ENCODE measurements around the gene ELMO3. TPM values are rescaled to one million over a fixed set of nuclear protein-coding genes. Genes with fewer than 3 reads are reported as not detected.

Gene ELMO3
- total RNA-seq, 1 experiment from 2014 or later, result 8.6 TPM

DNA sequence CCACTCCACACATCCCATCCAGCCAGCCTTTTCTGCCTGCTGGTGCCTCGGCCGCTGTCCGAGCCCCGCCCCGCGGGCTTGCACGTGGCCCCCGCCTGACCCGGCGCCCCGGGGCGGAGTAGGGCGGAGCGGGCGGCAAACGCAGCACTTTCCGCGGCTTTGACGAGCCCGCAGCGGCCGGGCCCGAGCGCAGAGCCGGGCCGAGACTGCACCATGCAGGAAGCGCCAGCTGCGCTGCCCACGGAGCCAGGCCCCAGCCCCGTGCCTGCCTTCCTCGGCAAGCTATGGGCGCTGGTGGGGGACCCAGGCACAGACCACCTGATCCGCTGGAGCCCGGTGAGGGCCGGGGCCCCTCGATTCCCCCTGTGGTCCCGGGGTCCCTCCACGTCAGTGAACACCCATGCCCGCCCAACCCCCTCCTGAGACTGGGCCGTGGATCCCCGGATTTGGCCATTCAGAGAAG, 34.3 kb upstream of the ELMO3 start, which contains the start of gene HSF4:
TSS of gene HSF4 (plus strand) at position 147 of the 463 bp plus-strand sequence. CDS start at position 214, 67 bp downstream.
- Histone ChIP-seq H2AFZ (ENCODE audit: low read length) (no peak within 1 kb of the TSS), H2BK12ac (ENCODE audit: insufficient read length, low read depth, low read length) (no peak within 1 kb of the TSS), H4K20me1 (ENCODE audit: control insufficient read depth, insufficient read depth, insufficient read length) (no peaks in the 10 kb centered on the region), H2BK120ac (ENCODE audit: low read depth, low read length, poor library complexity, severe bottlenecking) (no peak within 1 kb of the TSS), H3K23ac (ENCODE audit: insufficient read length, low read depth, low read length) (no peak within 1 kb of the TSS), H4K8ac (replicated peaks; ENCODE audit: insufficient read length, low read depth, low read length) (no peak within 1 kb of the TSS), H3K27ac (ENCODE audit: insufficient read length, low read depth, low read length) (no peak within 1 kb of the TSS), H3K79me1 (ENCODE audit: insufficient read depth, low read depth, low read length, poor library complexity, severe bottlenecking) (no peaks in the 10 kb centered on the region), H3T11ph (ENCODE audit: low read length) (no peak within 1 kb of the TSS), H3K4me1 (ENCODE audit: insufficient read depth, low read length) (no peaks in the 10 kb centered on the region), H3K9me3 (ENCODE audit: control insufficient read depth, low read depth, low read length) (no peaks in the 10 kb centered on the region), H2BK20ac (ENCODE audit: low read depth, low read length, poor library complexity, severe bottlenecking) (no peak within 1 kb of the TSS), H2AK5ac (ENCODE audit: insufficient read length, low read length) (no peak within 1 kb of the TSS), H3K23me2 (ENCODE audit: insufficient read length, low read depth, low read length, poor library complexity, severe bottlenecking) (peaks cover 13% of the 10 kb centered on the region), H3K4me2 (ENCODE audit: insufficient read depth, insufficient read length, low read length) (peak within 1 kb of the TSS; percentile 20), H2BK5ac (ENCODE audit: insufficient read length, low read length) (no peak within 1 kb of the TSS), H4K5ac (ENCODE audit: insufficient read length, low read depth, low read length) (no peak within 1 kb of the TSS), H2BK15ac (ENCODE audit: low read depth, low read length) (no peak within 1 kb of the TSS), H4K91ac (ENCODE audit: insufficient read length, low read depth, low read length) (no peak within 1 kb of the TSS), H3K9ac (ENCODE audit: extremely low read depth, insufficient read length, low read length) (no peak within 1 kb of the TSS), H3K56ac (ENCODE audit: insufficient read length, low read depth, low read length) (no peak within 1 kb of the TSS), H3K79me2 (ENCODE audit: insufficient read depth, low read length) (no peaks in the 10 kb centered on the region), H3K27me3 (ENCODE audit: insufficient read depth, low read length) (peaks cover 93% of the 10 kb centered on the region), H3K4ac (ENCODE audit: low read depth, low read length) (no peak within 1 kb of the TSS), H3K18ac (ENCODE audit: insufficient read length, low read depth, low read length) (no peak within 1 kb of the TSS), H3K14ac (ENCODE audit: insufficient read depth, low read length) (no peak within 1 kb of the TSS)
- no peak within 1 kb of the TSS for H3K27ac Mint-ChIP-seq
- peaks cover 3 to 6% of the 10 kb centered on the region in 2 experiments; a peak in 3 of 5 replicates for H3K9me3 Mint-ChIP-seq
- peaks cover 15 to 50% of the 10 kb centered on the region in 2 experiments for H3K4me1 Mint-ChIP-seq
- TF ChIP-seq, protein P1, sequence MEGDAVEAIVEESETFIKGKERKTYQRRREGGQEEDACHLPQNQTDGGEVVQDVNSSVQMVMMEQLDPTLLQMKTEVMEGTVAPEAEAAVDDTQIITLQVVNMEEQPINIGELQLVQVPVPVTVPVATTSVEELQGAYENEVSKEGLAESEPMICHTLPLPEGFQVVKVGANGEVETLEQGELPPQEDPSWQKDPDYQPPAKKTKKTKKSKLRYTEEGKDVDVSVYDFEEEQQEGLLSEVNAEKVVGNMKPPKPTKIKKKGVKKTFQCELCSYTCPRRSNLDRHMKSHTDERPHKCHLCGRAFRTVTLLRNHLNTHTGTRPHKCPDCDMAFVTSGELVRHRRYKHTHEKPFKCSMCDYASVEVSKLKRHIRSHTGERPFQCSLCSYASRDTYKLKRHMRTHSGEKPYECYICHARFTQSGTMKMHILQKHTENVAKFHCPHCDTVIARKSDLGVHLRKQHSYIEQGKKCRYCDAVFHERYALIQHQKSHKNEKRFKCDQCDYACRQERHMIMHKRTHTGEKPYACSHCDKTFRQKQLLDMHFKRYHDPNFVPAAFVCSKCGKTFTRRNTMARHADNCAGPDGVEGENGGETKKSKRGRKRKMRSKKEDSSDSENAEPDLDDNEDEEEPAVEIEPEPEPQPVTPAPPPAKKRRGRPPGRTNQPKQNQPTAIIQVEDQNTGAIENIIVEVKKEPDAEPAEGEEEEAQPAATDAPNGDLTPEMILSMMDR (conservative IDR thresholded peaks at IDR 0.05), result no peak
- H3K36me3 Mint-ChIP-seq (ENCODE audit: insufficient read depth in 1 of 3, low read depth in 3 of 3), result no peaks in the 10 kb centered on the region; a peak in 1 of 7 replicates
- H3K27me3 Mint-ChIP-seq (ENCODE audit: low read depth), result peaks cover 99% of the 10 kb centered on the region
- no peak for DNase-seq
- peak within 1 kb of the TSS; percentile 30 to 74 for H3K4me3 Mint-ChIP-seq
- WGBS (ENCODE audit: extremely low coverage, insufficient read length, low lambda C conversion rate), result no CpG with 5 or more reads among the region's 41 CpGs

Data from H9 (cell line).